HepG2 (cell line): ENCODE results near the gene PRICKLE3. TPM values are rescaled to one million over a fixed set of nuclear protein-coding genes. Genes with fewer than 3 reads are reported as not detected.

Experiments used
- ATAC-seq: fragments of 200-7000 bp; cut with Tn5 transposase; 3 replicates; pipeline ENCODE4 v1.9.1; 2020; ENCODE audit warnings: mild to moderate bottlenecking, moderate library complexity
- BruUV-seq: library from RNA; stranded (reverse); fragments of 400-500 nt; replicated peaks from 2 replicates; lab custom pipeline; 2021; lab: Mats Ljungman, UMichigan
- CTCF ChIA-PET: fragments of 300-600 bp; formaldehyde crosslinking; extraction: SDS; loops from one replicate; lab custom pipeline; 2021; ENCODE audit warnings: low total read pairs, inconsistent platforms, low intra/inter-chr PET ratio; lab: Yijun Ruan, JAX
- POLR2A ChIA-PET: fragments of 350-600 bp; sonication (Branson Sonifier 250); formaldehyde crosslinking; loops from one replicate; lab custom pipeline; 2020; ENCODE audit warnings: antibody characterized with exemption, inconsistent platforms; lab: Yijun Ruan, JAX
- DNase-seq: peaks from one replicate; pipeline ENCODE4 v3.0.0-alpha.2; 2015; ENCODE audit warnings: low spot score
- FAIRE-seq: peaks from 3 replicates; lab custom pipeline; 2011; peaks lifted over from hg19 to GRCh38; lab: Jason Lieb, UNC
- H2AFZ ChIP-seq: one replicate; pipeline ENCODE4 v1.6.1; 2011; ENCODE audit warnings: low read length, inconsistent platforms
- H3K27ac ChIP-seq: fragments of 300-600 bp; 3 replicates; pipeline ENCODE4 v1.8.0; 2011; ENCODE audit warnings: mixed run types, mild to moderate bottlenecking, mixed read lengths, low read length, inconsistent platforms; ENCODE audit not compliant: insufficient read depth; ENCODE audit errors: extremely low read length
- H3K27me3 ChIP-seq, 2 experiments: fragments of 200-600 bp in 1 of 2; 2 replicates in 1 of 2; 3 replicates in 1 of 2; pipeline versions ENCODE4 v1.6.0 to v1.8.0; 2011; ENCODE audit warnings: low read length in 2 of 2, mild to moderate bottlenecking in 2 of 2, moderate library complexity in 2 of 2, inconsistent platforms in 1 of 2; ENCODE audit not compliant: insufficient read depth in 2 of 2, control insufficient read depth in 1 of 2
- H3K36me3 ChIP-seq, 2 experiments: fragments of 200-600 bp in 1 of 2; replicated peaks in 1 of 2; 2 replicates in 1 of 2; 3 replicates in 1 of 2; pipeline versions ENCODE4 v1.5.1 to v1.8.0; 2011; ENCODE audit warnings: low read length in 2 of 2, inconsistent platforms in 1 of 2; ENCODE audit not compliant: insufficient read depth in 2 of 2, control insufficient read depth in 1 of 2
- H3K4me1 ChIP-seq: 2 replicates; pipeline ENCODE4 v1.5.1; 2012; ENCODE audit warnings: low read length, inconsistent platforms; ENCODE audit not compliant: insufficient read depth
- H3K4me2 ChIP-seq: 2 replicates; pipeline ENCODE4 v1.6.0; 2011; ENCODE audit warnings: low read depth, low read length, inconsistent platforms
- H3K4me3 ChIP-seq, 3 experiments: fragments of 200-600 bp in 1 of 3; sonication (generic), shearing (Covaris generic) in 1 of 3; replicated peaks in 1 of 3; 2 replicates each; pipeline ENCODE4 v1.5.1; 2011 to 2016; ENCODE audit warnings: low read length in 3 of 3, inconsistent platforms in 2 of 3, low read depth in 2 of 3, mild to moderate bottlenecking in 2 of 3, control low read depth in 1 of 3, mixed read lengths in 1 of 3; ENCODE audit not compliant: insufficient read depth in 1 of 3
- H3K79me2 ChIP-seq: one replicate; pipeline ENCODE4 v1.6.1; 2011; ENCODE audit warnings: low read length, inconsistent platforms; ENCODE audit not compliant: insufficient read depth
- H3K9ac ChIP-seq: 2 replicates; pipeline ENCODE4 v1.6.0; 2011; ENCODE audit warnings: mild to moderate bottlenecking, low read depth, low read length, inconsistent platforms; ENCODE audit not compliant: insufficient read depth
- H3K9me3 ChIP-seq: 2 replicates; pipeline ENCODE4 v1.5.1; 2012; ENCODE audit warnings: mild to moderate bottlenecking, low read length
- H4K20me1 ChIP-seq: 2 replicates; pipeline ENCODE4 v1.6.0; 2011; ENCODE audit warnings: inconsistent platforms, mild to moderate bottlenecking, low read length, moderate library complexity; ENCODE audit not compliant: insufficient read depth
- MAFG ChIP-seq: sonication (generic); formaldehyde crosslinking; IDR thresholded peaks from 2 replicates; pipeline ENCODE4 v1.5.1; 2020; ENCODE audit warnings: mild to moderate bottlenecking, missing genetic modification reagents
- MEIS1 ChIP-seq: sonication (generic); formaldehyde crosslinking; IDR thresholded peaks from 2 replicates; pipeline ENCODE4 v1.9.0; 2021; ENCODE audit warnings: mild to moderate bottlenecking, missing genetic modification reagents, moderate library complexity, borderline replicate concordance
- NRL ChIP-seq: sonication (generic); formaldehyde crosslinking; IDR thresholded peaks from 2 replicates; pipeline ENCODE4 v1.5.0; 2020; ENCODE audit warnings: missing genetic modification reagents, mild to moderate bottlenecking, moderate library complexity, borderline replicate concordance
- SAP130 ChIP-seq: IDR thresholded peaks from 2 replicates; pipeline ENCODE4 v1.6.1; 2016; ENCODE audit warnings: low read depth
- SP5 ChIP-seq: IDR thresholded peaks from 2 replicates; pipeline ENCODE4 v1.6.1; 2016; ENCODE audit warnings: low read depth, borderline replicate concordance
- XRCC5 ChIP-seq: fragments of 200-400 bp; formaldehyde crosslinking; optimal IDR thresholded peaks from 2 replicates; pipeline ENCODE3; 2017; ENCODE audit warnings: mild to moderate bottlenecking, low read length
- ZNF124 ChIP-seq: sonication (generic); formaldehyde crosslinking; IDR thresholded peaks from 2 replicates; pipeline ENCODE4 v1.4.0; 2020; ENCODE audit warnings: missing genetic modification reagents
- ZNF326 ChIP-seq: sonication (generic); formaldehyde crosslinking; IDR thresholded peaks from 2 replicates; pipeline ENCODE4 v1.4.0; 2020; ENCODE audit warnings: missing genetic modification reagents, borderline replicate concordance
- ZNF367 ChIP-seq: sonication (generic); formaldehyde crosslinking; IDR thresholded peaks from 2 replicates; pipeline ENCODE4 v1.4.0; 2020; ENCODE audit warnings: missing genetic modification reagents, borderline replicate concordance
- ZNF382 ChIP-seq: sonication (generic); formaldehyde crosslinking; IDR thresholded peaks from 2 replicates; pipeline ENCODE4 v1.5.0; 2020; ENCODE audit warnings: missing genetic modification reagents, mild to moderate bottlenecking, borderline replicate concordance
- ZNF83 ChIP-seq: sonication (generic); formaldehyde crosslinking; IDR thresholded peaks from 2 replicates; pipeline ENCODE4 v1.4.0; 2020; ENCODE audit warnings: missing genetic modification reagents, mild to moderate bottlenecking, borderline replicate concordance
- WGBS: methylation state at CpG from one replicate; pipeline ENCODE4 v1.1.6; 2017; ENCODE audit warnings: low lambda C conversion rate; 5-methylcytosine and 5-hydroxymethylcytosine counted together
- in situ Hi-C: cut with HindIII; loops from 2 replicates; pipeline ENCODE4 v1.10.0; 2017; ENCODE audit warnings: low pct_unique_long_range_greater_than_20kb; ENCODE audit not compliant: extremely low pct_ligation_motif_present
- intact Hi-C: fragments of 100-400 bp; cut with micrococcal nuclease; formaldehyde crosslinking; loops from one replicate; pipeline ENCODE4 v1.10.0; 2022; ENCODE audit not compliant: unreplicated experiment
- polyA plus RNA-seq, 8 experiments: library from polyadenylated mRNA; depleted of rRNA in 3 of 8; stranded (reverse) in 7 of 8; unstranded in 1 of 8; fragments of >200 nt; fragmentation: Illumina TruSeq in 4 of 8; extraction: Trizol in 4 of 8; gene quantifications; 2 replicates each; pipeline versions ENCODE4 v1.2.1 to v1.2.3, GENCODE V29; 2011 to 2016; ENCODE audit warnings: low read depth in 4 of 8, missing spikeins in 1 of 8, mixed read lengths in 1 of 8; ENCODE audit not compliant: insufficient read depth in 1 of 8
- total RNA-seq, 5 experiments: library from RNA; depleted of rRNA; stranded (reverse); fragments of >200 nt; fragmentation: Illumina TruSeq; extraction: Trizol; gene quantifications; 2 replicates each; pipeline ENCODE4 v1.2.3, GENCODE V29; 2016; ENCODE audit warnings: low read depth in 1 of 5
- TF ChIP-seq, protein P1 (sequence below), 2 experiments: fragments of 450-650 bp in 1 of 2; sonication (generic) in 1 of 2; formaldehyde crosslinking; IDR thresholded peaks; 2 replicates each; pipeline versions ENCODE4 v1.5.0 to v1.8.0; 2020 to 2022; ENCODE audit warnings: mild to moderate bottlenecking in 1 of 2, missing genetic modification reagents in 1 of 2
- TF ChIP-seq, protein P2 (sequence below): sonication (generic); formaldehyde crosslinking; IDR thresholded peaks from 2 replicates; pipeline ENCODE4 v1.5.1; 2020; ENCODE audit warnings: mild to moderate bottlenecking, moderate library complexity, missing genetic modification reagents
- TF ChIP-seq, protein P3 (sequence below), 2 experiments: sonication (generic) in 1 of 2; formaldehyde crosslinking in 1 of 2; IDR thresholded peaks; 2 replicates each; pipeline versions ENCODE4 v1.4.0 to v1.6.1; 2018 to 2020; ENCODE audit warnings: missing genetic modification reagents in 2 of 2, borderline replicate concordance in 1 of 2, low read depth in 1 of 2, mild to moderate bottlenecking in 1 of 2, missing biosample characterization in 1 of 2
- TF ChIP-seq, protein P4 (sequence below): sonication (generic); IDR thresholded peaks from 2 replicates; pipeline ENCODE4 v1.6.1; 2016; ENCODE audit warnings: low read depth, borderline replicate concordance
- TF ChIP-seq, protein P5 (sequence below): IDR thresholded peaks from 2 replicates; pipeline ENCODE4 v1.6.1; 2016

Gene PRICKLE3
- total and polyA plus RNA-seq, 2 of the 13 experiments (the other 11 are each of a cell fraction or from before 2014, with no cell fraction given), result 2.6 TPM

DNA sequence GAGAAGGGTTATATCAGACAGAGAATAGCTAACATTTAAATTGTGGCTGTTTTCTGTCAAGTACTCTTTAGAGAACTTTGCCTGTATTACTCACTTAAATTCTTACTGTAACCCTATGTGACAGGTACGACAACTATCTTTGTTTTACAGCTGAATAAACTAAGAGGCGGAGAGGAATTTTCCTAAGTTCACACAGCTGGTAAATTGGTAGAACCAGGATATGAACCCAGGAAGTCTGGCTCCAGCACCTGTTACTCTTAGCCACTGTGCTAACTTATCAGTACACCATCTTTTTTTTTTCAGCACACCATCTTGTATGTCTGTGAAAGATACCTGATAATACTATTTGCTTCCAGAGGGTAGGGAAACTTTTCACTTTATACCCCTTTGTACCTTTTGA is 15.8 kb upstream of the PRICKLE3 start:
- no peak for DNase-seq
- no peaks in the 10 kb centered on the region for H3K9me3 ChIP-seq
- no peak overlapping the region for H3K4me2 ChIP-seq
- no peak overlapping the region for H3K27ac ChIP-seq
- 0% methylated on average over 2 of the region's 2 CpGs for WGBS
- no peak overlapping the region for H3K4me3 ChIP-seq
- H4K20me1 ChIP-seq, result no peaks in the 10 kb centered on the region
- intact Hi-C loops, result no loop called here
- no peak for TF ChIP-seq ZNF326 (CRISPR knock-in tag)
- TF ChIP-seq, protein P1, sequence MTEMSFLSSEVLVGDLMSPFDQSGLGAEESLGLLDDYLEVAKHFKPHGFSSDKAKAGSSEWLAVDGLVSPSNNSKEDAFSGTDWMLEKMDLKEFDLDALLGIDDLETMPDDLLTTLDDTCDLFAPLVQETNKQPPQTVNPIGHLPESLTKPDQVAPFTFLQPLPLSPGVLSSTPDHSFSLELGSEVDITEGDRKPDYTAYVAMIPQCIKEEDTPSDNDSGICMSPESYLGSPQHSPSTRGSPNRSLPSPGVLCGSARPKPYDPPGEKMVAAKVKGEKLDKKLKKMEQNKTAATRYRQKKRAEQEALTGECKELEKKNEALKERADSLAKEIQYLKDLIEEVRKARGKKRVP (CRISPR knock-in tag; IDR thresholded peaks at IDR 0.05), result no peak
- TF ChIP-seq, protein P2, sequence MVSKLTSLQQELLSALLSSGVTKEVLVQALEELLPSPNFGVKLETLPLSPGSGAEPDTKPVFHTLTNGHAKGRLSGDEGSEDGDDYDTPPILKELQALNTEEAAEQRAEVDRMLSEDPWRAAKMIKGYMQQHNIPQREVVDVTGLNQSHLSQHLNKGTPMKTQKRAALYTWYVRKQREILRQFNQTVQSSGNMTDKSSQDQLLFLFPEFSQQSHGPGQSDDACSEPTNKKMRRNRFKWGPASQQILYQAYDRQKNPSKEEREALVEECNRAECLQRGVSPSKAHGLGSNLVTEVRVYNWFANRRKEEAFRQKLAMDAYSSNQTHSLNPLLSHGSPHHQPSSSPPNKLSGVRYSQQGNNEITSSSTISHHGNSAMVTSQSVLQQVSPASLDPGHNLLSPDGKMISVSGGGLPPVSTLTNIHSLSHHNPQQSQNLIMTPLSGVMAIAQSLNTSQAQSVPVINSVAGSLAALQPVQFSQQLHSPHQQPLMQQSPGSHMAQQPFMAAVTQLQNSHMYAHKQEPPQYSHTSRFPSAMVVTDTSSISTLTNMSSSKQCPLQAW, result no peak
- TF ChIP-seq, protein P3, sequence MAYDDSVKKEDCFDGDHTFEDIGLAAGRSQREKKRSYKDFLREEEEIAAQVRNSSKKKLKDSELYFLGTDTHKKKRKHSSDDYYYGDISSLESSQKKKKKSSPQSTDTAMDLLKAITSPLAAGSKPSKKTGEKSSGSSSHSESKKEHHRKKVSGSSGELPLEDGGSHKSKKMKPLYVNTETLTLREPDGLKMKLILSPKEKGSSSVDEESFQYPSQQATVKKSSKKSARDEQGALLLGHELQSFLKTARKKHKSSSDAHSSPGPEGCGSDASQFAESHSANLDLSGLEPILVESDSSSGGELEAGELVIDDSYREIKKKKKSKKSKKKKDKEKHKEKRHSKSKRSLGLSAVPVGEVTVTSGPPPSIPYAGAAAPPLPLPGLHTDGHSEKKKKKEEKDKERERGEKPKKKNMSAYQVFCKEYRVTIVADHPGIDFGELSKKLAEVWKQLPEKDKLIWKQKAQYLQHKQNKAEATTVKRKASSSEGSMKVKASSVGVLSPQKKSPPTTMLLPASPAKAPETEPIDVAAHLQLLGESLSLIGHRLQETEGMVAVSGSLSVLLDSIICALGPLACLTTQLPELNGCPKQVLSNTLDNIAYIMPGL (CRISPR knock-in tag; IDR thresholded peaks at IDR 0.05; ENCODE audit: borderline replicate concordance in 1 of 2, low read depth in 1 of 2), result no peak
- TF ChIP-seq SAP130, result peak; percentile 30
- TF ChIP-seq ZNF124 (CRISPR knock-in tag), result no peak
- no peak for TF ChIP-seq MEIS1 (CRISPR knock-in tag)
- no peak for TF ChIP-seq ZNF367
- TF ChIP-seq ZNF83 (CRISPR knock-in tag), result no peak
- no peak for TF ChIP-seq MAFG (CRISPR knock-in tag)
- TF ChIP-seq, protein P4, sequence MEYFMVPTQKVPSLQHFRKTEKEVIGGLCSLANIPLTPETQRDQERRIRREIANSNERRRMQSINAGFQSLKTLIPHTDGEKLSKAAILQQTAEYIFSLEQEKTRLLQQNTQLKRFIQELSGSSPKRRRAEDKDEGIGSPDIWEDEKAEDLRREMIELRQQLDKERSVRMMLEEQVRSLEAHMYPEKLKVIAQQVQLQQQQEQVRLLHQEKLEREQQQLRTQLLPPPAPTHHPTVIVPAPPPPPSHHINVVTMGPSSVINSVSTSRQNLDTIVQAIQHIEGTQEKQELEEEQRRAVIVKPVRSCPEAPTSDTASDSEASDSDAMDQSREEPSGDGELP, result peak; percentile 90
- TF ChIP-seq NRL (CRISPR knock-in tag), result no peak
- no peak for TF ChIP-seq ZNF382 (CRISPR knock-in tag)
- no peak for TF ChIP-seq XRCC5
- TF ChIP-seq, protein P5, sequence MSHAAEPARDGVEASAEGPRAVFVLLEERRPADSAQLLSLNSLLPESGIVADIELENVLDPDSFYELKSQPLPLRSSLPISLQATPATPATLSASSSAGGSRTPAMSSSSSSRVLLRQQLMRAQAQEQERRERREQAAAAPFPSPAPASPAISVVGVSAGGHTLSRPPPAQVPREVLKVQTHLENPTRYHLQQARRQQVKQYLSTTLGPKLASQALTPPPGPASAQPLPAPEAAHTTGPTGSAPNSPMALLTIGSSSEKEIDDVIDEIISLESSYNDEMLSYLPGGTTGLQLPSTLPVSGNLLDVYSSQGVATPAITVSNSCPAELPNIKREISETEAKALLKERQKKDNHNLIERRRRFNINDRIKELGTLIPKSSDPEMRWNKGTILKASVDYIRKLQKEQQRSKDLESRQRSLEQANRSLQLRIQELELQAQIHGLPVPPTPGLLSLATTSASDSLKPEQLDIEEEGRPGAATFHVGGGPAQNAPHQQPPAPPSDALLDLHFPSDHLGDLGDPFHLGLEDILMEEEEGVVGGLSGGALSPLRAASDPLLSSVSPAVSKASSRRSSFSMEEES (CRISPR knock-in tag), result no peak
- peak; percentile 64; the same call in 1 of the 2 replicates for TF ChIP-seq SP5 (CRISPR knock-in tag)
- TF ChIP-seq, all 625 proteins: peak for 3
- Histone ChIP-seq H3K36me3 (no peaks in the 10 kb centered on the region), H3K27me3 (no peaks in the 10 kb centered on the region), H3K79me2 (no peaks in the 10 kb centered on the region), H2AFZ (no peak overlapping the region), H3K9ac (no peak overlapping the region), H3K4me1 (peaks cover 33% of the 10 kb centered on the region)
- POLR2A ChIA-PET, result interaction anchor here (0.6 kb wide), 1 partner anchor 105 kb away, joined by 4 read pairs; no protein-coding TSS in a partner anchor
- in situ Hi-C loops, result no loop called here
- FAIRE-seq, result no peak
- no TSS peak for BruUV-seq
- ATAC-seq, result no peak
- CTCF ChIA-PET, result no interaction called here
